ENCODE measurements around the gene CBFA2T3.

CBFA2T3 gene

GRCh38 chr16:88963583-88963982, 13.4 kb downstream of the CBFA2T3 start:
- TF ChIP-seq, protein P1, sequence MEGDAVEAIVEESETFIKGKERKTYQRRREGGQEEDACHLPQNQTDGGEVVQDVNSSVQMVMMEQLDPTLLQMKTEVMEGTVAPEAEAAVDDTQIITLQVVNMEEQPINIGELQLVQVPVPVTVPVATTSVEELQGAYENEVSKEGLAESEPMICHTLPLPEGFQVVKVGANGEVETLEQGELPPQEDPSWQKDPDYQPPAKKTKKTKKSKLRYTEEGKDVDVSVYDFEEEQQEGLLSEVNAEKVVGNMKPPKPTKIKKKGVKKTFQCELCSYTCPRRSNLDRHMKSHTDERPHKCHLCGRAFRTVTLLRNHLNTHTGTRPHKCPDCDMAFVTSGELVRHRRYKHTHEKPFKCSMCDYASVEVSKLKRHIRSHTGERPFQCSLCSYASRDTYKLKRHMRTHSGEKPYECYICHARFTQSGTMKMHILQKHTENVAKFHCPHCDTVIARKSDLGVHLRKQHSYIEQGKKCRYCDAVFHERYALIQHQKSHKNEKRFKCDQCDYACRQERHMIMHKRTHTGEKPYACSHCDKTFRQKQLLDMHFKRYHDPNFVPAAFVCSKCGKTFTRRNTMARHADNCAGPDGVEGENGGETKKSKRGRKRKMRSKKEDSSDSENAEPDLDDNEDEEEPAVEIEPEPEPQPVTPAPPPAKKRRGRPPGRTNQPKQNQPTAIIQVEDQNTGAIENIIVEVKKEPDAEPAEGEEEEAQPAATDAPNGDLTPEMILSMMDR (IDR thresholded peaks at IDR 0.05) = no peak
- no peak for DNase-seq
- no peaks in the 10 kb centered on the region for H3K9me3 ChIP-seq
- no peaks in the 10 kb centered on the region for H3K36me3 ChIP-seq
- intact Hi-C loops (cut with DNase I; ENCODE audit: low total_unique reads) = no loop called here
- H3K27me3 ChIP-seq = peaks cover 0 to 59% of the 10 kb centered on the region in 2 donors
- no peaks in the 10 kb centered on the region for H3K4me1 ChIP-seq
- no peak overlapping the region for H3K27ac ChIP-seq
- no peak overlapping the region for H3K4me3 ChIP-seq

DNA sequence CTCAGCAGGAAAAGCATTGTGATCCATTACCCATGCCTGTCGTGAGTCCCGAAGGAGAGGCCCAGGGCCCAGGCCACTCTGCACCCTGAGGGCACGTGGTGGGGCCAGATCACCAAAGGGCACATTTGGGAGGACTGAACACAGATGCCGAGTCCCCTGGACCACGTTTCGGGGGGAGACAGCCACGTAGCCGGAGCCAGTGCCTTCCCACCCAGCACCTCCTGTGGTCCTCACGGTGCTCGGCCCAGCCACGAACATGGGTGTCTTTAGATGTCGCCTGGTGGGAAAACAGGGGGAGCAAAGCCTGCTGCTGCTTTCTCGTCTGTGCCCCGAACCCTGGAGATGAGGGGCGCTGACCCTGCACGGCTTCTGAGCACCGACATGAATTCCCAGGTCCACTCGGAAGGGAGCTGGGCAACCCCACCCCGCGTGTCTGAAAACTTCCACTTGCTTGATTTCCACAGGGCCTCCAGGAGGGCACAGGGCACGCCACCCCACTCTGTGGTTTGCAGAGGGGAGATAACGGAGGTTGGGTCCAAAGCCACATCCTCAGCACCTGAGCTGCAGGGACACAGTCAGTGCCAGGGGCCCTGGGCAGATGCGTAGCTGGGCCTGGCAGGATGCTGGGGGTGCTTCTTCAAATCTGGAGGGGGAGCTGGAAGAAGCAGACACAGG, 14.4 kb downstream of the CBFA2T3 start:
- no peak for DNase-seq

DNA sequence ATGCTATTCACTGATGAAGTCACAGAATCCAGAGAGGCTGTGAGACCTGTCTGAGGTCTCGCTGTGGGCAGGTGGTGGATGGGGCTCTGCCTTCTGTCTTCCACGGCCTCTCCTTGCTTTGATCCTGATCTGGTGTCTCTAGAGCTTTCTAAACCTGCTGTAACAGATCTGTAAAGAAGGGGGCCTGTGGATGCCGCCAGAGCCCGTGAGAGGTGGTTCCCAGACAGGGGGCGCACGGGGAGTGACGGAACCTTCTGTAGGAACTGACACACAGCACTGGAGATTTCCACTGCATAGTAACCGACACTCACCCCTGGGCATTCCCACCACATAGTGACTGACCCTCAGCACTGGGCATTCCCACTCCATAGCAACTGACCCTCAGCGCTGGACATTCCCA, 16.0 kb downstream of the CBFA2T3 start:
- intact Hi-C loops (cut with DNase I; ENCODE audit: low total_unique reads) = no loop called here
- no peak for DNase-seq
- TF ChIP-seq, protein P1 (IDR thresholded peaks at IDR 0.05) = no peak
- no peaks in the 10 kb centered on the region for H3K4me1 ChIP-seq
- H3K36me3 ChIP-seq = no peaks in the 10 kb centered on the region
- peaks cover 0 to 59% of the 10 kb centered on the region in 2 donors for H3K27me3 ChIP-seq
- no peak overlapping the region for H3K4me3 ChIP-seq
- no peaks in the 10 kb centered on the region for H3K9me3 ChIP-seq
- no peak overlapping the region for H3K27ac ChIP-seq

More for the DNA sequence above, 14.4 kb downstream of the CBFA2T3 start:
- Histone ChIP-seq H3K36me3 (no peaks in the 10 kb centered on the region), H3K27ac (no peak overlapping the region), H3K4me3 (no peak overlapping the region), H3K4me1 (no peaks in the 10 kb centered on the region), H3K9me3 (no peaks in the 10 kb centered on the region), H3K27me3 (peaks cover 0 to 57% of the 10 kb centered on the region in 2 donors)
- intact Hi-C loops (cut with DNase I; ENCODE audit: low total_unique reads) = no loop called here
- TF ChIP-seq, protein P1 (IDR thresholded peaks at IDR 0.05) = no peak

DNA sequence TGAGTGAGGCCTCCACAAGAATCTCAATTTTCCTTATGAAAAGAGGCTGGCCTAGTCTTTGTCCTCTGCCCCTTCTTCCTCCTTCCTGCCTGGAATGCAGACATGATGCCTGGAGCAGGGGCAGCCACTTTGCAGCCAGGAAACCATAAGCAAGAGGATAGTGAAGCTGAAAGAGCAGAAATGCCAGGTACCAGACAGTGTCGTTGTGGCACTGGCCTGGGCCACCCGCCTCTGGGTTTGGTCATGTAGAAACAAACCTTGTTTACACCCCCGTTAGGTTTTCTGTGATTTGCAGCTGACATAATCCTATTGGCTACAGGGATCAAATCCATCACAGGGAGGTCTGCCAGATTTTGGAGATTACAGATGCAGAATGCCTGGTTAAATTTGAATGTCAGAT, 16.5 kb downstream of the CBFA2T3 start:
- H3K9me3 ChIP-seq = no peaks in the 10 kb centered on the region
- peaks cover 0 to 57% of the 10 kb centered on the region in 2 donors for H3K27me3 ChIP-seq
- DNase-seq = no peak
- no peak overlapping the region for H3K27ac ChIP-seq
- H3K36me3 ChIP-seq = no peaks in the 10 kb centered on the region
- intact Hi-C loops (cut with DNase I; ENCODE audit: low total_unique reads) = no loop called here
- TF ChIP-seq, protein P1 (IDR thresholded peaks at IDR 0.05) = no peak
- H3K4me3 ChIP-seq = no peak overlapping the region
- no peaks in the 10 kb centered on the region for H3K4me1 ChIP-seq

- intact Hi-C loops (cut with DNase I; ENCODE audit: low total_unique reads) = no loop called here
- Histone ChIP-seq H3K4me1 (no peaks in the 10 kb centered on the region), H3K4me3 (no peak overlapping the region), H3K27ac (no peak overlapping the region), H3K36me3 (no peaks in the 10 kb centered on the region), H3K9me3 (no peaks in the 10 kb centered on the region), H3K27me3 (peaks cover 0 to 53% of the 10 kb centered on the region in 2 donors)
- TF ChIP-seq, protein P1 (IDR thresholded peaks at IDR 0.05) = no peak
- DNase-seq = no peak
Observed at GRCh38 chr16:88959022-88959421, 18.0 kb downstream of the CBFA2T3 start.
